Dermis blood vessel endothelial cell (primary cell): ENCODE data around the gene PARG. TPM values are rescaled to one million over a fixed set of nuclear protein-coding genes. Genes with fewer than 3 reads are reported as not detected.
"Not testable (repeated sequence)": the region's sequence is repeated elsewhere in the genome, so short reads cannot be mapped to it uniquely, and the experiment has no call there.

Experiments used
- DNase-seq: peaks from one replicate; pipeline ENCODE4 v3.0.0; 2010
- total RNA-seq: library from RNA; depleted of rRNA; stranded (reverse); fragments of >200 nt; gene quantifications from 2 replicates; pipeline ENCODE4 v1.2.3, GENCODE V29; 2014

The PARG gene
- total RNA-seq, 1 donor from 2014 or later = 31.1 TPM

GRCh38 chr10:49827297-49827696 is 114.5 kb downstream of the PARG start:
- DNase-seq = no peak

DNA sequence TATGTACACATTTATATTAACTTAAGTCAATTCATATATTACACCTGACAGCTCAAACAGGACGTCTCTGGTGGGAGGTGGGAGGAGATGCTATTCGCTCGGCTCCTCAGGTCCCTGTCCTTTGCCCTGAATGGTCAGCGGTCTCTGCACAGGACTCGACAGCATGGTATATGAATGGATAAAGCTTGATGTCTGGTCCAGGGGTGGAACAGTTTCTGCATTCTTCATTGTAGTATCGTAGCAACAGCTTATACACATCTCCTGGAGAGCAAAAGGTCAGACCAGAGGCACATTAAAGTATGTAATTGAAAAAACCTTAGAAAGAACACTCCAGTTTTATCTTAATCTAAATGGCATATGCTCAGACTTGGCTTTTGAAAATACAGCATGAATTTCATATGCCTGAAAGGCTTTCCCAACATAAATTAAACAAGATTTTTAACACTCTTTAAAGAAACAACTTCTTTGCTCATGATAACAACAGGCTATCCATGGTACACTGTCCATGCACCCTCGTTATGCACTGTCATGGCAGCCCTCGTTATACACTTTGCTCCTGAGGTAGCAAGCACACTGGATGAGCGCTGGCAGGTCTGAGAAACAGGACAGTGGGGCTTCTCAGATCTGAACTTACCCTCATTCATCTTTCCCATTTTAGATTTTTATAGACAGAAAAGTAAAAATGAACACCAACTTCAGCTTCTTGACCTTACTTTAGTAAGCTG is 122.4 kb downstream of the PARG start:
- DNase-seq = no peak

GRCh38 chr10:49817845-49818244 is 124.0 kb downstream of the PARG start:
- DNase-seq = peak; percentile 77

GRCh38 chr10:49803988-49804387 is 137.8 kb downstream of the PARG start:
- DNase-seq = no peak

DNA sequence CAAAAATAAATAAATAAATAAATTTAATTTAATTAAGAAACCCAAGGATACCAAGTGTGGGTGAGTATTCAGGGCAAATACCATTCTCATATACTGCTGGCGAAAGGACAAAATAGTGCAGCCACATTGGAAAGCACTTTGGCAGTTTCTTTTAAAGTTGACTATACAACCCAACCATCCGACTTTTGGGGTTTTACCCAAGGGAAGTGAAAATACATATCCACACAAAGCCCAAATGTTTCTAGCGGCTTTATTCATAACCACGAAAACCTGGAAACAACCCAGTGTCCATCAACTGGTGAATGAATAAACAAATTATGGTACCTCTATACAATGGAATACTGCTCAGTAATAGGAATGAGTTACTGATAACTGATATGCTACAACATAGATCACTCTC is 143.6 kb downstream of the PARG start:
- DNase-seq = no peak

DNA sequence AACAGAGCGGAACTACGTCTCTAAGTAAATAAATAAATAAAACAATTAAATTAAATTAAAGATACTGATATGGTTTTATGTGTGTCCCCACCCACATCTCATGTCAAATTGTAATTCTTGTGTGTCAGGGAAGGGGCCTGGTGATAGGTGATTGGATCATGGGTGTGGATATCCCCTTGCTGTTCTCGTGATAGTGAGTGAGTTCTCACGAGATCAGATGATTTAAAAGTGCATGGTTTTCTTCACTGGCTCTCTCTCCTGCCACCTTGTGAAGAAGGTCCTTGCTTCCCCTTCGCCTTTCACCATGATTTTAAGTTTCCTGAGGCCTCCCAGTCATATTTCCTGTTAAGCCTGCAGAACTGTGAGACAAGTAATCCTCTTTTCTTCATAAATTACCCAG is 150.7 kb downstream of the PARG start:
- DNase-seq = no peak

DNA sequence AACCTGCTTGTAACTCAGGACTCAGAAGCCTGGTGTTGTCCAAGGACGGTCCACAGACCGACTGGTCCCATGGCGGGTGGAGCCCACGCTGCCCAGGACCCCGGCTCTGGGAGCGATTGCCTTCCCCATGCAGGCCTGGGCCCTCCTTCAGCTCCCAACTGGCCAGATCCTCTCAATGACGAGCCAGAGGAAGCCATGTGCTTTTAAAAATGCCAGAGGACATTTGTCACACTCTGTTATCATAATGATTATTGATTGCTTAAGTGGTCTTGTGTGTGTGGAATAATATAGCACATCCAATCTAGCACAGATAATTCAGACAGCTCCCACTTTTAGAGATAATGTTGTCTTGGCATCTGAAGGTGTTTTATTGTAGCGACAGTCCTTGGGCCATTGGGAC is 157.1 kb downstream of the PARG start:
- no peak for DNase-seq

DNA sequence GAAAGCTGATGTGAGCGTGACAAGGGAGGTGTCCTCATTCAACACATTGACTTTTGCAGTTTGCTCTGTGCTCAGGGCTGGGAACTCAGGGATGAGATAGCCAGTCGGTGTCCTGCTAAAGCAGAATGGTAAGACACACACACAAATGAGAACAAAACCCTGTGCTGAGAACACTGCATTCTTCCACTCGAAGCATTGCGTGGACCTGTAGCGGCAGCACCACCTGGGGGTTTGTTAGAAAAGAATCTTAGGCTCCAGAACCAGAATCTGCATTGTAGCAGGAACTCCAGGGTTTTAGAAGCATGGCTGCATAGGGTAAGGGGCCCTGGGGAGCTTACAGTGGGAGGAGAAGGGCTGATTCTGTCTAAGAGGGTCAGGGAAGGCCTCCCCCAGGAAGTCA is 158.2 kb downstream of the PARG start:
- DNase-seq = no peak

DNA sequence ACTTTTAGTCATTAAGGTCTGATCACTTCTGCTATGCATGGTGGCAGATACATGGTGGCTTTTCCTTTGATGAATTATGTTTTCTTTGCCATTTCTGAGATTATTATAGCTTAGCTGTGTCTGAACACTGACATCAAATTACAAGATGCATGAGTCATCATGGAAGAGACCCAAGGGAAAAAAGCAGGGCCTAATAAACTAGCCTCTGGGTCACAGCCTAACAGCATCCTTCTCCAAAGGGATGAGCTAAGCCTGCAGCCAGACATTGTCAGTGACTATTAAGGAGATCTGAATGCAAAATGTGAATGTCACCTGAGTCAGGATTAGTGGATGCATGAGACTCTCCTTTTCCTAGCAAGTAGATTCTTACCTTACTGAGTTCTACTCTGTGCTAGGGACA is 160.6 kb downstream of the PARG start:
- no peak for DNase-seq

- DNase-seq = no peak
Measured at GRCh38 chr10:49778197-49778596, 163.6 kb downstream of the PARG start.

DNA sequence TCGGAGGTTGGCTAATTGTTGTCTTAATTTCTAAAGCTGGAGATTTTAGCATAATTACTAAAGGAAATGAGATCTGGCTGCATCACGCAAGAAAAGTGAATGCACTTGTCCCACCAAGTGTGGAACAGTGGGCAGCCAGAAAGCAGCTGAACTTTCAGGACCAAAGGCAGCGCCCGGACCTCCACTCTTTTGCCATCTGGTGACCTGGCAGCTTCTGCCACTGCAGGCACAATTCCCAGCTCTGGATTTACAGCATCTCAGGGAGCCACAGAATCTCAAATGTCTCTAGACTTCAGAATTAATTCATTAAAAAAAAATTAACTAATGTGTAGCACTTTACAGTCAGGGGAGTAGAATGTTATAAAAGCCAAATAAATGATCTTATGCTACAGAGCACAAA is 165.0 kb downstream of the PARG start:
- DNase-seq = no peak

DNA sequence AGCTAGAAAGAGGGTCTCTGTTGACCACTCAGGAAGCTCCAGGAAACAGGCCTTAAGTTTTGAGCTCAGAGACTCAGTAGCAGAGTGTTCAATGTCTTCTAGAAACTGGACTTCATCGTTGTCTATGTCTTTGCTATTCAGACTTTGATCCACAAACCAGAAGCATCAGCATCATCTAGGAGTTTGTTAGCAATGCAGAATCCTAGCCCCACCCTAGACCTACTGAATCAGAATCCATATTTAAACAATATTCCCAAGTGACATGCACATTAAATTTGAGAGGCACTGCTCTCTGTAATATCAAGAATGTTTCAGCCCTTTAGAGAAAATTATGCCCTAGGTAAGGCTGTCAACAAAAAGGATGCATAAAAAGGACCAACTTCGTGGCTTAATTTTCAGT is 166.8 kb downstream of the PARG start:
- no peak for DNase-seq

GRCh38 chr10:49772944-49773343 is 168.9 kb downstream of the PARG start:
- not testable (repeated sequence) for DNase-seq

- not testable (repeated sequence) for DNase-seq
Measured at GRCh38 chr10:49771046-49771445, 170.8 kb downstream of the PARG start.

DNA sequence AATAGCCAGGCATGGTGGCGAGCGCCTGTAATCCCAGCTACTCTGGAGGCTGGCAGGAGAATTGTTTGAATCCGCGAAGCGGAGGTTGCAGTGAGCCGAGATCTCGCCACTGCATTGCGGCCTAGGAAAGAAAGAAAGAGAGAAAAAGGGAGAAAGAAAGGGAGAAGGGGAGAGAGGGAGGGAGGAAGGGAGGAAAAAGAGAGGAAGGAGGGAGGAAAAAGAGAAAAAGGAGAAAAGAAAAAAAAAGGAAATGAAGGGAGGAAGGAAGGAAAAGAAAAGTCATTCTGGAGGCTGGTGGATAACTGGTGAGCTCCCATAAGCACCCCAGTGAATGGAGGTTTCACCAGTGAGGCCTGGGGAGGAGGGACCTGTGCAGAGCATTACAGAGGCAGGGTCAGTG is 172.1 kb downstream of the PARG start:
- DNase-seq = no peak

- DNase-seq = no peak
Measured at GRCh38 chr10:49768731-49769130, 173.1 kb downstream of the PARG start.

DNA sequence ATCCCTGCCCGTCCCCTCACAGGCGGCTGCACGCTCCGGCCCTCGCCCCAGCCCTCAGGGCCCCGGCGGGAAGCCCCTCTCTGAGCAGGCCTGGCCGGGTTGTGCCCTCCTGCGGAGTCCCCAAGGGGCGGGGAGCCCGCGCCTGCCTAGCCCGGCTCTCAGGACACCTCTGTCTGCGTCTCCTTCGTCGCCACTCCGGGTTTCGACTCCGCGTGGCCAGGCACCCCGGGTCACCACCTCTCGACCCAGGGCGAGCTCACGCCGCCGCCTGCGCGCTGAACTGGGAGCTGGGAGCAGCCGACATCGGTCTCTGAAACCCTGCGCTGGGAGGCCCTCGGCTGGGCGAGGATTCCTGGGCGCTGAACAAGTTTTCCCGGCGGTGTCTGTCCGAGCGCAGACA is 173.5 kb downstream of the PARG start:
- no peak for DNase-seq

Other genes starting within 250 kb of the PARG start
- 0.33 and 0.85 TPM in 2 replicates for gene OGDHL, start 179.7 kb downstream of the PARG start, total RNA-seq
- gene TIMM23B, start within 50 bp of the PARG start, total RNA-seq = 12.4 and 15.3 TPM in 2 replicates
- 2.1 and 3.6 TPM in 2 replicates for gene AGAP6, start 46.4 kb upstream of the PARG start, total RNA-seq
- 45.3 and 61.3 TPM in 2 replicates for gene WASHC2A, start 125.9 kb upstream of the PARG start, total RNA-seq